Hippocampal formation (tissue), 2 donors: ENCODE measurements around the gene CHRNA5.

Experiments
- DNase-seq, 2 donors: peaks; one replicate each; lab custom pipeline; 2025; lab: John Stamatoyannopoulos, UW

Gene CHRNA5

GRCh38 chr15:78620527-78621421 is 55.5 kb downstream of the CHRNA5 start, which contains the start of gene CHRNA3:
TSS of gene CHRNA3 (minus strand) at chr15:78620996. CDS start at chr15:78620794, 202 bp downstream.
- DNase-seq = no peak

- no peak for DNase-seq
Measured at GRCh38 chr15:78621810-78622402, 56.6 kb downstream of the CHRNA5 start.

GRCh38 chr15:78623786-78624497 is 58.6 kb downstream of the CHRNA5 start:
- no peak for DNase-seq

- no peak for DNase-seq
Measured at GRCh38 chr15:78624651-78625590, 59.6 kb downstream of the CHRNA5 start.

- no peak for DNase-seq
Measured at GRCh38 chr15:78625606-78626280, 60.4 kb downstream of the CHRNA5 start.

- DNase-seq = no peak
Measured at GRCh38 chr15:78626381-78626995, 61.2 kb downstream of the CHRNA5 start.

- DNase-seq = no peak
Measured at GRCh38 chr15:78627348-78627747, 62.0 kb downstream of the CHRNA5 start.

- no peak for DNase-seq
Measured at GRCh38 chr15:78628227-78628626, 62.9 kb downstream of the CHRNA5 start.

GRCh38 chr15:78629031-78629715 is 63.9 kb downstream of the CHRNA5 start:
- DNase-seq = no peak

- DNase-seq = no peak
Measured at GRCh38 chr15:78629716-78630065, 64.4 kb downstream of the CHRNA5 start.

GRCh38 chr15:78630886-78631633 is 65.7 kb downstream of the CHRNA5 start:
- no peak for DNase-seq

- DNase-seq = no peak
Measured at GRCh38 chr15:78633348-78633747, 68.0 kb downstream of the CHRNA5 start.

- DNase-seq = no peak
Measured at GRCh38 chr15:78634210-78635145, 69.2 kb downstream of the CHRNA5 start.

- DNase-seq = no peak
Measured at GRCh38 chr15:78635346-78635745, 70.0 kb downstream of the CHRNA5 start.

- no peak for DNase-seq
Measured at GRCh38 chr15:78636378-78636859, 71.1 kb downstream of the CHRNA5 start.

GRCh38 chr15:78637776-78638435 is 72.6 kb downstream of the CHRNA5 start:
- no peak for DNase-seq

GRCh38 chr15:78638658-78639314 is 73.5 kb downstream of the CHRNA5 start:
- DNase-seq = peak in 1 of 2 donors; percentile 1
